NCI-H1436 treated with DMSO at 0.1 percent for 48 hours (cell line): Measurements from ENCODE around the gene ATP2B3.

Experiments used
- DNase-seq: peaks from one replicate; lab custom pipeline; 2025; lab: John Stamatoyannopoulos, UW

ATP2B3 gene

DNA sequence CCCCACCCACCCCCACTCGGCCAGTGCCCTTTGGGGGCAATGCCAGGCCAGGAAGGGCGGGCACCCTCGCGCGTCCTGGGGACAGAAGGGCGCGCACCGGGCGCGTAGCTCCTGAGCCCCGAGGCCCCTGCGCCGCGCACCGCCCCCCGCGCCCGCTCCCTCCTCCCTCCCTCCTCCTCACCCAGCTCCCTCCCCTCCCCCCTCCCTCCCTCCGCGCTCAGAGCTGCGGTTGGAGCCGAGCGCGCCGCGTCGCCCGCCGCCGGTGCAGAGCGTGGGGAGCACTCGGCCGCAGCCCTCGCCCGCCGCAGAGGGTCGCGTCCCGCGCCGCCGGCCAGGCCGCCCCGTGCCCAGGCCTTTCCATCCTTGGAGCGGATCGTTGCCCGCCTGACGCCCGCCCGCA lies at the start of gene ATP2B3:
Gene ATP2B3 (plus strand): TSS at position 220 of the 400 bp plus-strand sequence. CDS start 18,606 bp downstream, outside the sequence.
- no peak for DNase-seq

DNA sequence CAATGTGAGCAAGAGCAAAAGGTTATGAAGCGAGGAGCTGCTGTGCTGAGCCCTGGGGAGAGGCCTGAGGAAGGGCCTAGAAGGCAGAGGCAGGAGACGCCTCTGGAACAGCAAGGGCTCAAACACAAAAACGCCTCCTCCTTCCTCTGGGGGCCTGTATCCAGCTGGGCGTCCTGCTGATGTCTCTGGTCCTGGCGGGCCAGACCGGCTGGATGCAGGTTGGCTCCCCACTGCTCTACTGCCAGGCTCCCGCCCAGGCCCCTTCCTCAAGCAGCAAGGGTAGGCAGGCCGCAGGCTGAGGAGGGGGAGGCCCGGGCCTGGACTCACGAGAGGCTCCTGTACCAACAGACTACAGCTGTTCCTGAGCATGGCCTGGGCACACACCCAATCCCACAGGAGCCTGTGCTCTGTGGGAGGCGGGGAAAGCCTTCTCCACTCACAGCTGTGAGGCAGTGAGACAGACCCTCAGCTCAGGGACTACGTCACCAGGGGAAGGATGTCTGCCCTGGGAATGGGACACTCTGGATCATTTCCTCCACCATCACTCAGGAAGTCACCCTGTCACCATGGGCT lies 49.3 kb upstream of the ATP2B3 start:
- no peak for DNase-seq

DNA sequence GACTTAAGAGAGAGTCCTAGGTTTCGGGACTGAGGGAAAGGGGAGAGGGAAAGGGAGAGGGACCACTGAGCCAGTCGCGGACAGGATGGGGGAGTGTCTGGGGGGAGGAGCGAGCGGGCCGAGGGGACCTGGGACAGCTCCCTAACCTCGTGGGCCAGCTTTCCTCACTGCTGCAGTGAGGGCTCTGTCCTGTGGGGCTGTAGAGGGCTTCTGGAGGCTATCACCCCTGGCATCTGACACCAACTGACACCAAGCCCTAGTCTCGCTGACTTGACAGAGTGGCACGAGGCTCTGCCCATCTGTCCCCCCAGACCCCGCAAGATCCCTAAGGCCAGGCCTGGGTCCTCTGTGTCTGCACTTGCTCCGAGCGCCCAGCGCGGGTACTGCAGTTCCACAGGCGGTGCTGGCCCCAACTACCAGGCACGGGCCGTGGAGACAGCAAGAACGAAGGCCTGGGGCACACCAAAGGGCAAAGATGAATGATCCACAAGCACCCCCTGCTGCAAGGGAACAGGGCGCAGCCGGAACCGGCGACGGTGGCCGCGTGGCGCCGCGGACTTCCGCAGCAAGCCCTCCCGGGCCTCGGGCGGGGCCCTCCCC lies 47.5 kb upstream of the ATP2B3 start:
- DNase-seq: no peak

DNA sequence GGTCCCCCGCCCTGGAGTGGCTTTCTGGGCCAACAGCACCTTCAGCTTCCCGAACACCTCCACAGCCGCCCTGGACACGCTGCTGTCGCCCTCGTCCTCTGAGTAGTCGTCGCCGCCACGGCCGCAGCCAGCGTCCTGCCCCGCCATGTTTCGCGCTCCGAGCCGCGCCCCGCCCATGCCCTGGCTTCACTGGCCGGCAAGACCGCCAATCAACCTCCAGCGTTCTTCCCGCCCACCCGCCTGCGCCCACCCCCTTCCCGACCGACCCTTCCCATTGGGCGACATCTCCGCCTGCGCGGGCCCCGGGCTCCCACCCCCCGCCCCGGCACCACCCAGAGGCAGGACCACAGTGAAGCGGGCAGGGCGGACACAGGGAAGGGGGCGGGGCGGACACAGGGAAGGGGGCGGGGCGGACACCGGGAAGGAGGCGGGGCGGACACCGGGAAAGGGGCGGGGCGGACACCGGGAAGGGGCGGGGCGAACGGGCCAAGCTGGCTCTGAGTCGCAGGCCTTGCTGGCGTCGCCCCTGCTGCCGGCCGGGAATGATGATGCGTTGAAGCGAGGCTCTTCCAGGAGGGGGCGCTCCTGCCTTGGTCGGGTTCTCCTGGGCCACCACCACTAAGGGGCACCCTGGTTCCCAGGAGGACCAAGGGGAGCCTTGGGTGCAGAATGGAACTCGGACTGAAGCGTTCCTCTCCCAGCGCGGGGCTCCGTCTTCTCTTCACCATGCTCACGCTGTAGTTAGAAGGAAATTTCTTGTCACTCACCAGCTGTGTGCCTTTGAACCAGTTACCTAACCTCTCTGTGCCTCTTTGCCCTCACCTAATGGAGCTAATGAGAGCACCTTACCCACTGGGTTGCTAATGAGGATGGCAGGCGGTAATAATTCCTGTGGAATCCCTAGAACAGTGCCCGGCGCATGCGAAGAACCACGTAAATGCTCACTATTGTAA lies 46.8 kb upstream of the ATP2B3 start, which contains the start of gene HAUS7:
Gene HAUS7 (minus strand): TSS at position 166 of the 953 bp plus-strand sequence. CDS start 19 bp downstream, at position 147.
- DNase-seq: peak; percentile 70

DNA sequence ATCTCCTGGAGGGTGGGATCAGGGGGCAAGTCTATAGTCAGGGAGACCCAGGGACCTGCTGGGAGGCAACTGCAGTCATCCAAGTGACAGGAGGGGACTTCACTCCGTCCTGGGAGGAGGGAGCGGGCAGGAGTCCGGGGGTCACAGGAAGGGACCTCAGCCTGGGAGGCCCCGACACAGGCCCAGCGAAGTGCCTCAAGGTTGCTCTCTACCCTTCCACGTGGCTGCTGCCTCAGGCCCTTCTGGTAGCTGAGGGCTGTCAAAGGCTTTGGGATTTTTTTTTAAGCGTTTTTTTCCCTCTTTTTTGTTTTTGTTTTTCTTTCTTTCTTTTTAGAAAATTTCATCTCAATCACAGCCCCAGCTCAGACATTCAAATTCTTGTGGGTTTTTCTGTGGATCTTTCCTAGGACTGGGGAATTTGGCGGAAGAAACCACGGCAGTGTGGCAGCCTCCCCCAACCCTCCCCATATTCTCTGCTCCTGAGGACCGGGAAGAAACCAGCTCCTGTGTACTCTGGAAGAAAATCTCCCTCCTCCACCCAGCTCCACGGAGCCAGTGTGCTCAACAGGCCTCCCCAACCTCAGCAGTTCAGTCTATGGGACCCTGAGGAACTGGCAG lies 45.7 kb upstream of the ATP2B3 start:
- no peak for DNase-seq

DNA sequence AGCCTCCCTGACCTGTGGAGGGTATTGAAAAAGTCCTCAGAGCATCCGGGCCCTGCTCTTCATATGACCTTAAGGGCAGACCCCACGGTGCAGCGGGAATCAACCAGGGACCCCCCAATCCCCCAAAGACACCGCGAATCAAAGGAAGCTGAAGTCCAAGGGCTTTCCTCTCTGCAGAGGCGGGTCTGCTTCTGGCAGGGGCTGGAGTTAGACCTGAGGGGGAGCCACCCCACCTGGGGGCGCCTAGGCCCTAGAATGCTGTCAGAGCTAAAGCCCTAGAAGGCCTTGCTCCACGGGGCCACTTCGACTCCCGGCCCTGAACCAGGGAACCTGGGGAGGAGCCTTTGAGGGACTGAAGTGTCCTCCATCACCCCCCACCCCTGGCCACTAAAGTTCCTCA lies 44.3 kb upstream of the ATP2B3 start:
- DNase-seq: no peak

DNA sequence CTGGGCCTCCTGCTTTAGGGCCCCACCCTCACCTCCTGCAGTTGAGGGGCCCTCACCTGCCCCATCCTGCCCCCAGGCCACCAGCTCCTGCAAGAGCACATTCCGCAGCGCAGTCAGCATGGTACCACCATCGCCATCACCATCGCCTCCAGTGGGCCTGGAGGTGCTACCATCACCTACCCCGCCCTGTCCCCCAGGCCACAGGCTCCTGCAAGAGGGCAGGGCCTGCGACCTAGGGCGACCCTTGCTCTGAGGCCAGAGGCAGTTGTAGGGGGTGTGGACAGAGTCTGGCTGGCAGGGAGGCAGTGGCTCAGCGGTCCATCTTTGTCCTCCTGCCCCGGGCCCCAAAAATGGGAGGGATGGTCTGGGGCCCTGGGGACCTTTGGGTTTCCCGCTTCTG lies 43.2 kb upstream of the ATP2B3 start:
- DNase-seq: no peak

DNA sequence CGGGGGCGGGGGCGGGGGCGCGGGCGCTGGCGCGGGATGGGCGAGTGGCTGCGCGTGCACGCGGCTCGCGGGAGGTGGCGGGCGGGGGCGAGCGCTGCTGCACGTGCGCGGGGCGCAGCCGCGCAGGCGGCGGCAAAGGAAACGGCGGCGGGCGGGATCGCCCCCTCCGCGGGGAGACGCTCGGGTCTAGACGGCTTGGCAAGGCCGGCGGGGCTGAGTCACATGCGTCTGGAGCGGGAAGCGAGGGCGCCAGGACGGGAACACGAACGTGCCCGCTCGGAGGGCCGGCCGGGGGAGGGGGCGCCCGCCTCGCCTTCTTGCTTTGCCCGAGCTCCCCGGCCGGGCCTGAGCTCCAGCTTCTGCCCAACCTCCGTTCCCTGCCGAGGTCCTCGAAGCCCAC lies 42.7 kb upstream of the ATP2B3 start:
- DNase-seq: no peak

DNA sequence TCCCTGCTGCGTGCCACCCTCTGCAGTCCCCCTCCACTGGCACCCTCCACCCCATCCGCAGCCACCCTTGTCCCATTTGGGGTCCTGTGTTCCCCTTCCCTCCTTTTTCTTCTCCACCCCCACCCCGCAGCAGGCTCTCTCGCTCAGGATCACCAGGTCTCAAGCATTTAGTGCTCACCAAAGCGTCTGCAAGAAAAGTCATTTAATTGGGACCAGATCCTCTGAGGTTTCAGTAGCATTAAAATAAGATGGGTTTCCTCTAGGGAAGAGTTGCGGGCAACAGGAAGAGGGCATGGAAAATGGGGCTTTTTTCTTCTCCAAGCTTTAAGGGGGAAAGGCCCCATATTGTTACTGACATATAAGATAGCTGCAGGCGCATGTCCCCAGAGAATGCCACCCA lies 42.2 kb upstream of the ATP2B3 start:
- DNase-seq: no peak

DNA sequence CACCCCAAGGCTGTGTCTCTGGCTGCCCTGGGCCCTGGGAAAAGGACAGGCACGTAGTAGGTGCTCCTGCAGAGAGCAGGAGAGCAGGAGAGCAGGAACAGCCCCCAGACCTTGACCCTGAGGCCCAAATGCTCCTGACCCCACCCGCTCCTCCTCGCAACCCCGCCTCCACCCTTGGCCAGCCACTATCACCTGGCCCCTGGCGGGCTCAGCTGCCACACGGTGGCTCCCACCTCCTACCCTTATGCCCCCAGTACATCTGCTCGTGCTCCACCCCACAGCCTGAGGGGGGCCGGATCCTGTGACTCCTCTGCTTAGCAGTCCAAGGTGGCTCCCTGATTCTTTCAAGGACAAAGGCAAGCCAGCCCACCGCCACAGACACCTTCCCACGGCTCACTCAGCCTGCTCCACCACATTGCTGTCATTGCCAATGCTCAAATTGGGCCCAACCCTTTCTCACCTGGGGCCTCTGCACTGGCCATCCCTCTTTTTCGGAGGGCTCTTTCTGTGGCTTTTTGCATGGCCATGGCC lies 41.6 kb upstream of the ATP2B3 start:
- no peak for DNase-seq

DNA sequence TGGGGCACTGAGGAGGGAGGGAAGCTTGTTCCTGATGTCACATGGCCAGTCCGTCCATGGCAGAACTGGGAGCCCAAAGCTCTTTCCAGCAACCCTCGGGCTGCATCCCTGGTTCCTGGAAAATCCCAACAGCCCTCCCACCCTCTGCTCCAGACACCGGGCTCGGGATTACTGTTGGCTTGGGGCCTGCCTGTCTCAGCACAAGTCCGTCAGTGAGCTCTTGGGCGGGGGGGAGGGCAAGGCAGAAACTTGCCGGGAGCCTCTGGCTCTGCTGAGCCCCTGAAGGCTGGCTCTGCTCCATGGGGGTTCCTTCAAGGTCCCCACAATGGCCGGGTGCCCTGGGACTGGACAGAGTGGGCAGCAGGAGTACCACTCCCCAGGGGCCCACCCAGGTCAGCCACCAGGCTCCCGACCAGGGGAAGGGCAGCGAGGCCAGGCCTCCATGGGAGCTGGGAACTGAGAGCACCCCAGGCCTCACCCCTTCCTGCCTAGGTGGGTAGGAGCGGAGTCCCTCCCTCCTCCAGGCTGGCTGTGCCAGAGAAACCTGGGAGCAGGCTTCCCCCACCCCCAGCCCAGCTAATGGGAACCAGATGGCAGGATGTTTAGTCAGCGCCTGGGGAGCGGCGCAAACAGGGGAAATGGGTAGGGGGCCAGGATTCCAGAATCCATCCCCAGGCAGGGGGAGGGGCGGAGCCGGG lies 40.6 kb upstream of the ATP2B3 start:
- no peak for DNase-seq

DNA sequence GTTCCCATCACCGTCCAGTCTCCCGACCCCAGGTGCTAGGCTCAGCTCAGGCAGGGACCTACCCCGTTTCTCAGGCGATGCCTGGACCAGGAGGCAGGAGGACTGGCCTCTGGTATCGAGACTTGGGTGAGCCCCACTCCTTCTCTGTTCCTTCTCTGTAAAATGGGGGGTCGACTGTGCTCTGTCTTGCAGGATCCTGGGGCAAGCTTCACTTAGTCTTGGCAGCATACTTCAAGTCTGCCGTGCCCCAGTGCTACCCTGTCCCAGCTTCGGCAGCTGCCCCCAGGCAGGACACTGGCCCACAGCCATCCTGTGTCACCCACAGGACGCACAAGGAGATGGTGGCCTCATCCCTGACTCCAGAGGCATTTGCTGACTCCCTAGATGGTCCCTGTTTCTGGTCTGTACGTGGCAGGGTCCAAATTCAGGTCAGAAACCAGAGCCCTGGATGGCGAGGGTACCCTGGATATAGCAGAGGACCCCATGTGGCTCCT lies 40.0 kb upstream of the ATP2B3 start:
- DNase-seq: no peak

DNA sequence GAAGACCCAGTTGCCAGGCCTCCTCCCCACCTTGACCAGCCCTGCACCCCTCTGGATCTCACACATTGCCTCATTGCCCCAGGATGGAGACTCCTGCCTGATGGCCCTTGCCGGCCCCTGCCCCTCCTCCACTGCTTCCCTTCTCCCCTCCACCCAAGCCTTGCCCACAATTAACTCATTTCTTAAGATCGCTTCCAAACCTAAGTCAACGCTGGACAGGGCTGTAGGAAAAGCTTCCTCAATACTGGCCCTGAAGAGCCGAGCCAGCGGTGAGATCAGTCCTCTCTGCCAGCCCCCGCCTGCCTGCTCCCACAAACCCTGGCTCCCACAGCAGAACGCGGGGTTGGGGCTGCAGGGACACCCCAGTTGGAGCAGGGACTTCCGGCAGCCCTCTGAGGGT lies 39.5 kb upstream of the ATP2B3 start:
- DNase-seq: no peak

DNA sequence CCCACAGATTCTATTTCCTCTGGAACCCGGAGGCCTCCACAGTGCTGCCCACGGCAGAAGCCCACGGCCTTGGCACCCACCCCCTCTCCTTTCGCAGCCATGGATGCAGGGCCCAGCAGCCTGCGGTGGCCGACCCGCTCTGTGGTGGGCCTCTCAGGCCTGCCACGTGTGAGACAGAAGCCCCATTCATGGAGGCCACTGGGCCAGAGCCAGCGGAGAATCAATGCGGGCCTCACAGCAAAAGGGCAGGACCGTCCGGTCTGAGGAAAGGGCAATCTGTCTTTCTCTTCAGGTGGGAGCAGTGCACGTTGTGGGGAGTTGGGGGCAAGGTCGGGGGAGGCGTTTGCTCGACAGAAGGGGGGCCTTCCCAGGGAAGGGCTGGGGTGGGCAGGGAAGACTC lies 38.7 kb upstream of the ATP2B3 start:
- DNase-seq: no peak

DNA sequence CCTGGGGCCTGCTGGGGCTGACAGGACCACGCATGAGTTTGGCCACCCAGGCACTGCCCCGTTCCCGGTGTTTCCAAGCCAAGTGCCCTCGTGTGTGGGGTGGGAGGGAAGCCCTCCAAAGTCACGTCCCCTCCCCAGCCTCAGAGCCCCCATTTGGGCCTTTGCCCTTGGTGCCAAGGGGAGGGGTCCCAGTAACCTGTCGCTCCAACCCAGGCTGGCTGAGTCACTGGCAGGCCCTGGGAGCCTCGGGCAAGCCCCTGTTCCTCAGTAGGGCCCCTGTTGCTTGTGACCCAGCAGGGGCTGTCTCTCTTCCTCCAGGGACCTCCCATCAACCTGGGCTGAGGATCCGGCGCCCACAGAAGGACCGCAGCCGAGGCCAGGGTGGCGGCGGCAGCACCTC lies 36.4 kb upstream of the ATP2B3 start:
- DNase-seq: no peak

DNA sequence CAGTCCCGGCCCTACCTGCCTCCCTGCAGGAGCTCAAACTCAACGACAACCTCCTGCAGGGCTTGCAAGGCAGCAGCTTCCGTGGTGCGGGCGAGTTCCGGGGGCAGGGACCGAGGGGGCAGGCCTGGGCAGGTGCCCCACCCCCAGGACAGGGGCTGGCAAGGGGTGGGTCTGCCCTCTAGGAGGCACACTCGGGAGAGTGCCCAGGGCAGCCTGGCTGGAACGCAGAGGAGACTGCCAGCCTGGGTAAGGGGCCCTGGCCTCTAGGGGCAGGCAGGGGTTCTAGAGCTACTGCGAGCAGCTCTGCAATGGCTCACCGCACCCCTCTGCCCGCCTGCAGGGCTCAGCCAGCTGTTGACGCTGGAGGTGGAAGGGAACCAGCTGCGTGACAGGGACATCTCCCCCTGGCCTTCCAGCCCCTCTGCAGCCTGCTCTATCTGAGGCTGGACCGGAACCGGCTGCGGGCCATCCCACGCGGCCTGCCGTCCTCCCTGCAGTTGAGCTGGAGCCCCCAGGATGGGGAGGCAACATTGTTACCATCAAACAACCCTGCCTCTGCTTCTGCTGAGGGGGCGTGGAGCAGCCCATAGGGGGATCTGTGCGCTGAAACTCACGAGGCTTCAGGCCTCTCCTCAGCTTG lies 34.9 kb upstream of the ATP2B3 start:
- no peak for DNase-seq

DNA sequence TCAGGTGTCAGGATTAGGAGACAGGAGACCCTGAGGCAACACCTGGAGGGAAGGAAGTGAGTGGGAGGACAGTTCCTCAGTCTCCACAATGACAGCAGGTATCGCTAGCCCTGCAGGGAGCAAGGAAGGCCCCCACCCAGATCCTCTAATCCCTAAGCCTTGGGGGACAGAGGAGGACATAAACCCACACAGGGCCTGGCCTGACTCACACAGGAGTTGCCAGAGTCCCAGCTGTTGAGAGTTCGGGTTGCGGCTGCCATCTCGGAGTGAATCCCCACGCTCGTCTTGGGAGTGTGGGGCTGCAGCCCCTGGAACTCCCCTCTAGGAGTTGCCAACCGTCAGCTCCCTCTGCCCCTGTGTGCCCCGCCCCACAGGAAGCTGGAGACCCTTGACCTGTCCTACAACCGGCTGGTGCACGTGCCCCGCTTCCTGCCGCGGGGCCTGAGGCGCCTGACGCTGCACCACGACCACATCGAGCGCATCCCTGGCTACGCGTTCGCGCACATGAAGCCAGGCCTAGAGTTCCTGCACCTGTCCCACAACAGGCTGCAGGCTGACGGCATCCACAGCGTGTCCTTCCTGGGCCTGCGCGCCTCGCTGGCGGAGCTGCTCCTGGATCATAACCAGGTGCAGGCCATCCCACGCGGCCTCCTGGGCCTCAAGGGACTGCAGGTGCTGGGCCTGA lies 31.9 kb upstream of the ATP2B3 start:
- no peak for DNase-seq

DNA sequence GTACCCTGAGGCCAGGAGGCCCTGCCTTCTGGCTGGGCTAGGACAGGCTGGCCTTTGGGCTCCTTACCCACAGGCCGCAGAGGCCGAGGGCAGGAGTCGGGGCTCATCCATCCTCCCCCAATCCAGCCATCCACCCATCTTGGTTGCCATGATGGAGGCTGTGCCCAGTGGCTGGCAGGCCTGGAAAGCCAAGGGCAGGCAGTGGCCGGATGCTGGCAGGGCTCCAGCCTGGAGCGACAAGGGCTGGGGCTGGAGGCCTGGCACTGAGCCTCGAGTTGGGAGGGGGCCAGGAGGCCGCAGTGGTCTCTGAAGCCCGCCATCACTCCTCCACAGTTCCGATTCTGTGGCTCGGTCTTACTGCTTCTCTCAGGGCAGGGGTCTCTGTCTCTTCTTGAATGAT lies 31.3 kb upstream of the ATP2B3 start:
- no peak for DNase-seq

DNA sequence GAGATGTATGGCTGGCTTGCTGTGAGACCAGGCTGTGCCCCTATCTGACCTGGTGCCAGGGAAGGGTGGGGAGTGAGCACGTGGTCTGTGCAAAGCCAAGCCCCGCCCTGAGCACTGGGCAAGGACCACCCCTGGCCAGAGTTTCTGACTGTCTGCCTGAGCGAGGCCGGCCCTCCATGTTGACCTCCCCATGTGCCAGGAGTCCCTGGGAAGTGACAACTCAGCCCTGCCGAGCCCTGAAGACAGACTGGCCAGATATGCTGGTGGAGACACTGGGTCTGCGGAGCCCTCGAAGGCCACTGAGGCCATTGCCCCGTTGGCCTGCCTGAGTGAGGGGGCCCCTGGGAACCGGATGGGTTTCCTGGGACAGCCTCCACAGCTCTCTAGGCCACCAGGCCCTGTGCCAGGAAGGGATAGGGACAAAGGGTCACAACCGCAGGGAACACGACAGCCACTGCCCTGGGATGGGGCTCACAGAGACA lies 29.8 kb upstream of the ATP2B3 start:
- DNase-seq: no peak

DNA sequence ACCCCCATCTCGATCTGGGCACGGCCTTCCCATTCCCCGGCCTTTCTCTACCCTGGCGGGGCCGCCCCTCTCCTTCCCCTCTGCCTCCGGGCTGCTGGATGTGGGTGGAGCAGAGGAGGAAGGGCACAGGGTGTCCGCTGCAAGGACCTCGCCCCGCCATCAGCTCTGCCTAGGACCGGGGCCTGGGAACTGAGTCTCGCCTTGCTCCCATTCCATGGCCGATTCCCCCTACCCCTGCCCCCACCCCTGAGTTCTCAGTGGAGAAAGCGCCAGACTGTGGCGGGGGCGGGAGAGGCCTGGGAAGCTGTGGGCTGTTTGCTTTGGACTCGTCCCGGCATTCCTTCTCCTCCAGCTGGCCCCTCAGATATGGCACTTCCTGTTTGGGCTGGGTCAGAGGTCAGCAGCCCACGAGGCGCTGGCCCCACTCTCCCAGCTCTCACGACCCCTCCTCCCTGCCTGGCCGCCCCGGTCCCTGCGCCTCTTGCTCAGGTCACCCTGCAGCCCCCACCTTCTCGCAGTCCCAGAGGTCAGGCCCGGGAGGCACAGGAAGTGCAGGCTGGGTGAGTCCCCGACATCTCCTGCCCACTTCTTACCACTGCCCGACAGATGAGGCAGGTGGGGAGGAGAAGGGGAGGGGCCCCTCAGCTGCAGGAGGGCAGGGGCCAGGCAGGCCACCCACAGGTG lies 29.1 kb upstream of the ATP2B3 start:
- DNase-seq: no peak
